Measurements from ENCODE around the gene ALK.

GRCh38 chr2:29196792-29197788 is 724.3 kb downstream of the ALK start:
- TF ChIP-seq CTCF (conservative IDR thresholded peaks at IDR 0.05; ENCODE audit: low read depth, low read length) (peak; percentile 96), EZH2 (IDR thresholded peaks at IDR 0.05; ENCODE audit: low read length, unreplicated experiment) (no peak), EZH2phosphoT487 (IDR thresholded peaks at IDR 0.05; ENCODE audit: borderline replicate concordance, low read length) (no peak)
